HCT116 (cell line): Measurements from ENCODE around the gene PTS. TPM values are rescaled to one million over a fixed set of nuclear protein-coding genes. Genes with fewer than 3 reads are reported as not detected.

ENCODE experiments used
- ATAC-seq: fragments of 200-7000 bp; cut with Tn5 transposase; 2 replicates; pipeline ENCODE4 v1.9.1; 2020; ENCODE audit warnings: mild to moderate bottlenecking, moderate library complexity
- BruUV-seq: library from RNA; stranded (reverse); fragments of 400-500 nt; replicated peaks from 2 replicates; lab custom pipeline; 2021; lab: Mats Ljungman, UMichigan
- CTCF ChIA-PET: fragments of 300-600 bp; sonication (Branson Sonifier 250); formaldehyde crosslinking; loops from one replicate; lab custom pipeline; 2021; ENCODE audit warnings: antibody characterized with exemption; lab: Charles Lee
- POLR2A ChIA-PET: fragments of 300-600, 350-600 bp; sonication (Branson Sonifier 250); formaldehyde crosslinking; loops from one replicate; lab custom pipeline; 2021; ENCODE audit warnings: antibody characterized with exemption; lab: Charles Lee
- RAD21 ChIA-PET, 2 experiments: fragments of 300-600 bp; sonication (Branson Sonifier 250); formaldehyde crosslinking; loops; one replicate each; lab custom pipeline; 2023; ENCODE audit warnings: low total read pairs in 2 of 2; ENCODE audit not compliant: uncharacterized antibody in 2 of 2, unreplicated experiment in 2 of 2, low non-redundant PET in 1 of 2; lab: Charles Lee
- DNase-seq: peaks from one replicate; pipeline ENCODE4 v3.0.0-alpha.2; 2010; ENCODE audit warnings: low read depth, low spot score
- H2AFZ ChIP-seq: fragments of 200-600 bp; shearing (Covaris generic), sonication (generic); 2 replicates; pipeline ENCODE4 v1.6.1; 2017; ENCODE audit warnings: low read depth, mixed run types, mixed read lengths, antibody characterized with exemption, low read length; ENCODE audit not compliant: poor library complexity, severe bottlenecking
- H3K27ac ChIP-seq: 2 replicates; pipeline ENCODE4 v1.5.1; 2012; ENCODE audit warnings: low read depth, low read length
- H3K27me3 ChIP-seq: fragments of 200-600 bp; sonication (generic); 2 replicates; pipeline ENCODE4 v1.6.1; 2016; ENCODE audit warnings: mixed run types, low read length, mixed read lengths; ENCODE audit not compliant: insufficient read depth
- H3K36me3 ChIP-seq, 2 experiments: fragments of 200-500 bp in 1 of 2; fragments of 200-600 bp in 1 of 2; sonication (Bioruptor generic) in 1 of 2; sonication (generic) in 1 of 2; 2 replicates each; pipeline versions ENCODE4 v1.5.1 to v1.6.1; 2014 to 2016; ENCODE audit warnings: low read length in 2 of 2, inconsistent platforms in 1 of 2, mixed read lengths in 1 of 2, mixed run types in 1 of 2; ENCODE audit not compliant: insufficient read depth in 2 of 2, control insufficient read depth in 1 of 2
- H3K4me1 ChIP-seq, 2 experiments: fragments of 200-600 bp in 1 of 2; sonication (generic) in 1 of 2; 2 replicates each; pipeline versions ENCODE4 v1.5.1 to v1.6.1; 2012 to 2017; ENCODE audit warnings: low read length in 2 of 2, inconsistent platforms in 1 of 2, mild to moderate bottlenecking in 1 of 2, mixed read lengths in 1 of 2, mixed run types in 1 of 2, moderate library complexity in 1 of 2; ENCODE audit not compliant: insufficient read depth in 2 of 2, control insufficient read depth in 1 of 2
- H3K4me2 ChIP-seq: fragments of 200-600 bp; sonication (generic); 2 replicates; pipeline ENCODE4 v1.6.1; 2017; ENCODE audit warnings: mixed run types, low read length, mixed read lengths
- H3K4me3 ChIP-seq, 2 experiments: fragments of 200-600 bp in 1 of 2; sonication (generic) in 1 of 2; replicated peaks in 1 of 2; 2 replicates each; pipeline ENCODE4 v1.5.1; 2011 to 2016; ENCODE audit warnings: low read length in 2 of 2, control low read depth in 1 of 2, low read depth in 1 of 2, mild to moderate bottlenecking in 1 of 2, mixed read lengths in 1 of 2, mixed run types in 1 of 2
- H3K79me2 ChIP-seq: fragments of 200-600 bp; sonication (generic); 2 replicates; pipeline ENCODE4 v1.6.1; 2017; ENCODE audit warnings: mild to moderate bottlenecking, mixed run types, low read length, moderate library complexity, mixed read lengths; ENCODE audit not compliant: insufficient read depth
- H3K9ac ChIP-seq: fragments of 200-600 bp; sonication (generic); 2 replicates; pipeline ENCODE4 v1.6.1; 2016; ENCODE audit warnings: low read length, mixed read lengths
- H3K9me2 ChIP-seq: fragments of 200-600 bp; sonication (generic), shearing (Covaris generic); 2 replicates; pipeline ENCODE4 v1.6.1; 2017; ENCODE audit warnings: mixed run types, mild to moderate bottlenecking, moderate library complexity; ENCODE audit not compliant: insufficient read depth
- H3K9me3 ChIP-seq, 2 experiments: fragments of 200-500 bp in 1 of 2; fragments of 200-600 bp in 1 of 2; sonication (Bioruptor generic) in 1 of 2; sonication (generic) in 1 of 2; 2 replicates each; pipeline ENCODE4 v1.6.1; 2014 to 2017; ENCODE audit warnings: low read length in 2 of 2, mixed read lengths in 2 of 2, inconsistent platforms in 1 of 2, low read depth in 1 of 2, mild to moderate bottlenecking in 1 of 2, mixed run types in 1 of 2, moderate library complexity in 1 of 2; ENCODE audit not compliant: control insufficient read depth in 1 of 2, insufficient read depth in 1 of 2
- H4K20me1 ChIP-seq: fragments of 200-600 bp; sonication (generic), shearing (Covaris generic); 2 replicates; pipeline ENCODE4 v1.6.1; 2017; ENCODE audit warnings: mixed run types, mild to moderate bottlenecking, moderate library complexity; ENCODE audit not compliant: insufficient read depth
- CEBPB ChIP-seq: IDR thresholded peaks from 2 replicates; pipeline ENCODE4 v1.6.1; 2012; ENCODE audit warnings: low read depth
- ELF1 ChIP-seq: IDR thresholded peaks from 2 replicates; pipeline ENCODE4 v1.6.1; 2012; ENCODE audit warnings: low read depth, borderline replicate concordance
- EZH2phosphoT487 ChIP-seq: fragments of 200-600 bp; IDR thresholded peaks from 2 replicates; pipeline ENCODE4 v1.6.1; 2018; ENCODE audit warnings: antibody characterized with exemption, borderline replicate concordance
- FOSL1 ChIP-seq: IDR thresholded peaks from 2 replicates; pipeline ENCODE4 v1.6.1; 2012; ENCODE audit warnings: low read depth
- POLR2AphosphoS5 ChIP-seq: IDR thresholded peaks from 2 replicates; pipeline ENCODE4 v1.6.1; 2011; ENCODE audit warnings: mild to moderate bottlenecking, low read depth, low read length, moderate library complexity
- RAD21 ChIP-seq: IDR thresholded peaks from 2 replicates; pipeline ENCODE4 v1.6.1; 2012; ENCODE audit warnings: low read depth, mild to moderate bottlenecking
- SIN3A ChIP-seq: IDR thresholded peaks from 2 replicates; pipeline ENCODE4 v1.6.1; 2012; ENCODE audit warnings: low read depth
- SRF ChIP-seq: IDR thresholded peaks from 2 replicates; pipeline ENCODE4 v1.6.1; 2012; ENCODE audit warnings: low read depth
- YY1 ChIP-seq: IDR thresholded peaks from 2 replicates; pipeline ENCODE4 v1.6.1; 2011; ENCODE audit warnings: low read length, low read depth, moderate library complexity, mild to moderate bottlenecking; ENCODE audit not compliant: insufficient replicate concordance; ENCODE audit errors: extremely low read depth
- intact Hi-C: fragments of 100-400 bp; cut with micrococcal nuclease; formaldehyde crosslinking; loops from 2 replicates; pipeline ENCODE4 v1.10.0; 2022
- total RNA-seq: library from RNA; stranded (reverse); gene quantifications from one replicate; pipeline ENCODE4 v1.2.1, GENCODE V29; 2021; ENCODE audit not compliant: unreplicated experiment
- TF ChIP-seq, protein P1 (sequence below): IDR thresholded peaks from 2 replicates; pipeline ENCODE4 v1.6.1; 2012; ENCODE audit warnings: low read depth
- TF ChIP-seq, protein P2 (sequence below): IDR thresholded peaks from 2 replicates; pipeline ENCODE4 v1.6.1; 2012
- TF ChIP-seq, protein P3 (sequence below): IDR thresholded peaks from 2 replicates; pipeline ENCODE4 v1.6.1; 2011; ENCODE audit warnings: mild to moderate bottlenecking, low read length, moderate library complexity; ENCODE audit not compliant: insufficient replicate concordance; ENCODE audit errors: extremely low read depth
- TF ChIP-seq, protein P4 (sequence below), 3 experiments: fragments of 200-600 bp in 1 of 3; sonication (generic) in 1 of 3; IDR thresholded peaks in 2 of 3; conservative IDR thresholded peaks in 1 of 3; 2 replicates each; pipeline ENCODE4 v1.5.1; 2012 to 2017; ENCODE audit warnings: low read depth in 2 of 3, low read length in 2 of 3, antibody characterized with exemption in 1 of 3, borderline replicate concordance in 1 of 3, control low read depth in 1 of 3, mild to moderate bottlenecking in 1 of 3, mixed read lengths in 1 of 3, mixed run types in 1 of 3, moderate library complexity in 1 of 3; ENCODE audit not compliant: insufficient read depth in 1 of 3
- TF ChIP-seq, protein P5 (sequence below): IDR thresholded peaks from 2 replicates; pipeline ENCODE4 v1.6.1; 2012

The PTS gene
- total RNA-seq, 1 experiment from 2014 or later, result 45.7 TPM

DNA sequence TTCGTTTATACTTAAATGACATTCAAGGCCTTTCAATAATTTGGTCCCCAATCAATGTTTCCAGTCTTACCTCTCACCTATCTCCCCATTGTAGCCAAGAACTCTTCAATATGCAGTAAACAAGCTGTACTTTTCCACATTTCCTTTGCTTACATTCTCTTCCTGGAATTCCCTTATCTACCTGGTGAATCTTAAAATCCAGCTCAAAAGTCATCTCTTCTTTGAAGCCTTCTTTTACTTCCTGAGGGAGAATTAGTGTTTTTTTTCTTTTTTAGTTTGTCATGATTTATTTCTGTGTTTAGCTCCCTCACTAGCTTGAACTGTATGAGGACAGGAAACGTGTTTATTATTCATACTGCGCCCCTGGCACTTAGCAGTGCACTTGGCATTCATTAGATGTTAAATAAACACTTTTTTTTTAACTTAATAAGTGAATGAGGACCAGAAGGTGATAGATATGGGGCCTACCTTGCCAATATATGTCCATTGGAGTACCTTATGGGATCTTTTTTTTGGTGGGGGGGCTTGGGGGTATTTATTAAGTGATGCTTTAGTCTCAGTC lies 4.9 kb upstream of the PTS start:
- TF ChIP-seq CEBPB (no peak), SRF (no peak), RAD21 (no peak), ELF1 (no peak), FOSL1 (no peak), POLR2AphosphoS5 (no peak), YY1 (no peak), EZH2phosphoT487 (no peak), SIN3A (no peak)
- TF ChIP-seq, protein P1, sequence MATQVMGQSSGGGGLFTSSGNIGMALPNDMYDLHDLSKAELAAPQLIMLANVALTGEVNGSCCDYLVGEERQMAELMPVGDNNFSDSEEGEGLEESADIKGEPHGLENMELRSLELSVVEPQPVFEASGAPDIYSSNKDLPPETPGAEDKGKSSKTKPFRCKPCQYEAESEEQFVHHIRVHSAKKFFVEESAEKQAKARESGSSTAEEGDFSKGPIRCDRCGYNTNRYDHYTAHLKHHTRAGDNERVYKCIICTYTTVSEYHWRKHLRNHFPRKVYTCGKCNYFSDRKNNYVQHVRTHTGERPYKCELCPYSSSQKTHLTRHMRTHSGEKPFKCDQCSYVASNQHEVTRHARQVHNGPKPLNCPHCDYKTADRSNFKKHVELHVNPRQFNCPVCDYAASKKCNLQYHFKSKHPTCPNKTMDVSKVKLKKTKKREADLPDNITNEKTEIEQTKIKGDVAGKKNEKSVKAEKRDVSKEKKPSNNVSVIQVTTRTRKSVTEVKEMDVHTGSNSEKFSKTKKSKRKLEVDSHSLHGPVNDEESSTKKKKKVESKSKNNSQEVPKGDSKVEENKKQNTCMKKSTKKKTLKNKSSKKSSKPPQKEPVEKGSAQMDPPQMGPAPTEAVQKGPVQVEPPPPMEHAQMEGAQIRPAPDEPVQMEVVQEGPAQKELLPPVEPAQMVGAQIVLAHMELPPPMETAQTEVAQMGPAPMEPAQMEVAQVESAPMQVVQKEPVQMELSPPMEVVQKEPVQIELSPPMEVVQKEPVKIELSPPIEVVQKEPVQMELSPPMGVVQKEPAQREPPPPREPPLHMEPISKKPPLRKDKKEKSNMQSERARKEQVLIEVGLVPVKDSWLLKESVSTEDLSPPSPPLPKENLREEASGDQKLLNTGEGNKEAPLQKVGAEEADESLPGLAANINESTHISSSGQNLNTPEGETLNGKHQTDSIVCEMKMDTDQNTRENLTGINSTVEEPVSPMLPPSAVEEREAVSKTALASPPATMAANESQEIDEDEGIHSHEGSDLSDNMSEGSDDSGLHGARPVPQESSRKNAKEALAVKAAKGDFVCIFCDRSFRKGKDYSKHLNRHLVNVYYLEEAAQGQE, result no peak
- TF ChIP-seq, protein P2, sequence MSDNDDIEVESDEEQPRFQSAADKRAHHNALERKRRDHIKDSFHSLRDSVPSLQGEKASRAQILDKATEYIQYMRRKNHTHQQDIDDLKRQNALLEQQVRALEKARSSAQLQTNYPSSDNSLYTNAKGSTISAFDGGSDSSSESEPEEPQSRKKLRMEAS, result no peak
- TF ChIP-seq, protein P3, sequence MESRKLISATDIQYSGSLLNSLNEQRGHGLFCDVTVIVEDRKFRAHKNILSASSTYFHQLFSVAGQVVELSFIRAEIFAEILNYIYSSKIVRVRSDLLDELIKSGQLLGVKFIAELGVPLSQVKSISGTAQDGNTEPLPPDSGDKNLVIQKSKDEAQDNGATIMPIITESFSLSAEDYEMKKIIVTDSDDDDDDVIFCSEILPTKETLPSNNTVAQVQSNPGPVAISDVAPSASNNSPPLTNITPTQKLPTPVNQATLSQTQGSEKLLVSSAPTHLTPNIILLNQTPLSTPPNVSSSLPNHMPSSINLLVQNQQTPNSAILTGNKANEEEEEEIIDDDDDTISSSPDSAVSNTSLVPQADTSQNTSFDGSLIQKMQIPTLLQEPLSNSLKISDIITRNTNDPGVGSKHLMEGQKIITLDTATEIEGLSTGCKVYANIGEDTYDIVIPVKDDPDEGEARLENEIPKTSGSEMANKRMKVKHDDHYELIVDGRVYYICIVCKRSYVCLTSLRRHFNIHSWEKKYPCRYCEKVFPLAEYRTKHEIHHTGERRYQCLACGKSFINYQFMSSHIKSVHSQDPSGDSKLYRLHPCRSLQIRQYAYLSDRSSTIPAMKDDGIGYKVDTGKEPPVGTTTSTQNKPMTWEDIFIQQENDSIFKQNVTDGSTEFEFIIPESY, result no peak
- TF ChIP-seq, protein P4, sequence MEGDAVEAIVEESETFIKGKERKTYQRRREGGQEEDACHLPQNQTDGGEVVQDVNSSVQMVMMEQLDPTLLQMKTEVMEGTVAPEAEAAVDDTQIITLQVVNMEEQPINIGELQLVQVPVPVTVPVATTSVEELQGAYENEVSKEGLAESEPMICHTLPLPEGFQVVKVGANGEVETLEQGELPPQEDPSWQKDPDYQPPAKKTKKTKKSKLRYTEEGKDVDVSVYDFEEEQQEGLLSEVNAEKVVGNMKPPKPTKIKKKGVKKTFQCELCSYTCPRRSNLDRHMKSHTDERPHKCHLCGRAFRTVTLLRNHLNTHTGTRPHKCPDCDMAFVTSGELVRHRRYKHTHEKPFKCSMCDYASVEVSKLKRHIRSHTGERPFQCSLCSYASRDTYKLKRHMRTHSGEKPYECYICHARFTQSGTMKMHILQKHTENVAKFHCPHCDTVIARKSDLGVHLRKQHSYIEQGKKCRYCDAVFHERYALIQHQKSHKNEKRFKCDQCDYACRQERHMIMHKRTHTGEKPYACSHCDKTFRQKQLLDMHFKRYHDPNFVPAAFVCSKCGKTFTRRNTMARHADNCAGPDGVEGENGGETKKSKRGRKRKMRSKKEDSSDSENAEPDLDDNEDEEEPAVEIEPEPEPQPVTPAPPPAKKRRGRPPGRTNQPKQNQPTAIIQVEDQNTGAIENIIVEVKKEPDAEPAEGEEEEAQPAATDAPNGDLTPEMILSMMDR (IDR thresholded peaks at IDR 0.05 in 2 of 3, conservative IDR thresholded peaks at IDR 0.05 in 1 of 3; ENCODE audit: borderline replicate concordance in 1 of 3, insufficient read depth in 1 of 3, low read depth in 2 of 3, low read length in 2 of 3), result no peak
- TF ChIP-seq, protein P5, sequence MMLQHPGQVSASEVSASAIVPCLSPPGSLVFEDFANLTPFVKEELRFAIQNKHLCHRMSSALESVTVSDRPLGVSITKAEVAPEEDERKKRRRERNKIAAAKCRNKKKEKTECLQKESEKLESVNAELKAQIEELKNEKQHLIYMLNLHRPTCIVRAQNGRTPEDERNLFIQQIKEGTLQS, result no peak
- CTCF ChIA-PET, result interaction anchor here (0.7 to 3.4 kb wide), 5 partner anchors 21 to 1068 kb away, joined by 3 to 73 read pairs (median 3); no protein-coding TSS in a partner anchor
- no peaks in the 10 kb centered on the region for H3K9me3 ChIP-seq
- H3K27ac ChIP-seq, result no peak overlapping the region
- H3K9ac ChIP-seq, result no peak overlapping the region
- ATAC-seq (no peak), DNase-seq (no peak)
- intact Hi-C loops, result no loop called here
- H3K9me2 ChIP-seq, result no peaks in the 10 kb centered on the region
- H3K4me3 ChIP-seq, result no peak overlapping the region
- no peaks in the 10 kb centered on the region for H3K36me3 ChIP-seq
- no peak overlapping the region for H2AFZ ChIP-seq
- RAD21 ChIA-PET, result interaction anchor here in 1 of 2 experiments (0.7 kb wide), 1 partner anchor 881 kb away, joined by 4 read pairs; no protein-coding TSS in a partner anchor
- H3K27me3 ChIP-seq, result no peaks in the 10 kb centered on the region
- H3K4me1 ChIP-seq, result no peaks in the 10 kb centered on the region
- no TSS peak for BruUV-seq
- POLR2A ChIA-PET, result no interaction called here
- H3K4me2 ChIP-seq, result no peak overlapping the region
- no peaks in the 10 kb centered on the region for H3K79me2 ChIP-seq
- no peaks in the 10 kb centered on the region for H4K20me1 ChIP-seq
